Suppressor macrophage (primary cell): ENCODE results near the gene CPNE6.

Experiments
- DNase-seq, 4 experiments: peaks; one replicate each; pipeline ENCODE4 v3.0.0-alpha.2; 2020 to 2022

The CPNE6 gene

DNA sequence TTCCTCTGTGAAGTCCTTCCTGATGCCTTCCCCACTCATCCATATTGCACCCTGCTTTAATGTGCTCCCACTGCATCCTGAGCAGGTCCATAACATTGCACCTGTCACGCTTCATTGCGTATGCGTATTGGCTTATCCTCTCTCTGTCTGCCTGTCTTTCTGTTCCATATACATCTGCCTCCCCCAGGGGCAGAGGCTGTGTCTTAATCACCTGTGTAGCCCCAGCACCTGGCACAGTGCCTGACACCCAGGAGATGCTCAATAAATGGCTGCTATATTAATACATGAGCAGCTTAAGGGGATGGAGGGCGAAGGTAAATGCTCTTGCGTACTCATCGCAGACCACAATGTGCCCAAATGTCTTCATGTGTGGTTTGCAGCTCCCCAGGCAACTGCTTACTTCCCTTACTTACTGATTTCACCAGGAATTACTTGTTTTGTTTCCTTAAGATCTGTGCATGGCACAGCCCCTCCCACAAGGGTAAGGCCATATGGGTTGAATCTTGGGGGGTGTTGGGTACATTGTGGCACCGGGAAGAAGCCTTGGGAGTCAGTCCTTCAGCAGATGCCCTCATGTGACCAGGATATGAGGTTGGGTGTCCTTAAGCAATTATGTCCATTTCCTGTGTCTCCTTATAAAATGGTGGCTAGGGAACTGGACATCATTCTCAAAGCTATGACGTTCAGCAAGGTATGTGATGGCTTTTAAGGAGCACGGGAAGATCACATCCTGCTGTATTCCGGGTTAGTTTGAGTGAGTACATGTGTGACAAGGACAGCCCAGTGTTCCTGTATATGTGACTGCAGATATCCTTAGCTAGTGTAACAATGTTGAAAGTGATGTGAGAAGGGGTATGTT, 848 bp upstream of the CPNE6 start:
- no peak for DNase-seq

DNA sequence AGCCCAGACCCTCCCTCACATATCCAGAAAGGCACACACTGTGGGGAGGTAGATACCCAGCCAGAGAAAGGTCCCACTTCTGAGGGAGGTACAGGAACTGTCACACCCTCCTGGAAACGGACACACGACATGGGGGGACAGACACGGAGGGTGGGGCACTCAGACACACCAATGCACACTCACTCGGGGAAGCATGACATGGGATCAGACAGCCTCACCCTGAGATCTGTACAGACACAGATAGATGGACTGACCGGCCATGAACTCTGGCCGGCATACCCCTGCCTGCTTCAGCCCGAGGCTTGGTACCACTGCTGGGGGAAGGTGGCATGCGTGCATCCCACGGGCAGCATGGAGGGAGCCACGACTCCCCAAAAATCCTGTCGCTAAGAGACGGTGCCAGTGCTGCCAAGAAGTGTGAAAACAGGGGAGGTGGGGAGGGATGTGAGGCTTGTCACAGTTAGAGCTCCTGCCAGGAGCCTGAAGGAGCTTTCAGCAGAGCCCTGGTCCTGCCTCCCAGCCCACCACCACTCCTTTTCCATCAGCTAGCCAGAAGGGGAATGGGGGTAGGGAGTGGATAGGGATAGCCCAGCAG, 571 bp downstream of the CPNE6 start:
- DNase-seq = no peak

GRCh38 chr14:24072436-24072835, 1.1 kb downstream of the CPNE6 start:
- no peak for DNase-seq

DNA sequence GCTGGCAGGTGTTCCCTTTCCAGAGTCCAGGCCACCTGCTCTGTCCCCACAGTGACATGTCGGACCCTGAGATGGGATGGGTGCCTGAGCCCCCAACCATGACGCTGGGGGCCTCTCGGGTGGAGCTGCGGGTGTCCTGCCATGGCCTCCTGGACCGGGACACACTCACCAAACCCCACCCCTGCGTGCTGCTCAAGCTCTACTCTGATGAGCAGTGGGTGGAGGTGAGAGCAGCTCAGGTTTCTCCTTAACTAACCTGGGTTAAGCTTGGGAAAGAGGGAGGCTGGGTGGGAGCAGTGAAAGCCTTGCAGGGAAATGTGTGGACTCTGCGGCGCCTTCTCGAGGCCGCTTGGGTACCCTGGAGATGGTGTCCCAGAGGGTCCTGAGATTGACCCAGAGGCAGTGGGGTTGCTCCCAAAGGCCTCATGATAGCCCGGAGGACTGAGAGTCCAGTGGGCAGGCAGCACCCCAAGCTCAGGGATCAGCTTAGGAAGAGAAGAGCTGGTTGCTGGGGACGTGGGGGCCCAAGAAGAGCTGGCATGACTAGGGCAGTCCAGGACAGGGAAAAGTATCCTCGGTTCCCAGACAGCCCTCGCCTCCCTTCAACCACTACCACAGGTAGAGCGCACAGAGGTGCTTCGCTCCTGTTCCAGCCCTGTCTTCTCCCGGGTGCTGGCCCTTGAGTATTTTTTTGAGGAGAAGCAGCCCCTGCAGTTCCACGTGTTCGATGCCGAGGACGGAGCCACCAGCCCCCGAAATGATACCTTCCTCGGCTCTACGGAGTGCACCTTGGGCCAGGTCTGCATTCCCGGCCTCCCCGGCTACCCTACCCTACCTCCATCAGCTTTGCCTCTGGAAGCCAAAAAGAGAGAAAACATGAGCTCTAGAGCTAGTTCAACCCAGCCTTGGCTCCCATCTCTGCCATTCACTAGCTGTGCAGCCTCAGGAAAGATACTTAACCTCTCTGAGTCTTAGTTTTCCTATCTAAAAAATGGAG, 1.8 kb downstream of the CPNE6 start:
- DNase-seq = no peak

DNA sequence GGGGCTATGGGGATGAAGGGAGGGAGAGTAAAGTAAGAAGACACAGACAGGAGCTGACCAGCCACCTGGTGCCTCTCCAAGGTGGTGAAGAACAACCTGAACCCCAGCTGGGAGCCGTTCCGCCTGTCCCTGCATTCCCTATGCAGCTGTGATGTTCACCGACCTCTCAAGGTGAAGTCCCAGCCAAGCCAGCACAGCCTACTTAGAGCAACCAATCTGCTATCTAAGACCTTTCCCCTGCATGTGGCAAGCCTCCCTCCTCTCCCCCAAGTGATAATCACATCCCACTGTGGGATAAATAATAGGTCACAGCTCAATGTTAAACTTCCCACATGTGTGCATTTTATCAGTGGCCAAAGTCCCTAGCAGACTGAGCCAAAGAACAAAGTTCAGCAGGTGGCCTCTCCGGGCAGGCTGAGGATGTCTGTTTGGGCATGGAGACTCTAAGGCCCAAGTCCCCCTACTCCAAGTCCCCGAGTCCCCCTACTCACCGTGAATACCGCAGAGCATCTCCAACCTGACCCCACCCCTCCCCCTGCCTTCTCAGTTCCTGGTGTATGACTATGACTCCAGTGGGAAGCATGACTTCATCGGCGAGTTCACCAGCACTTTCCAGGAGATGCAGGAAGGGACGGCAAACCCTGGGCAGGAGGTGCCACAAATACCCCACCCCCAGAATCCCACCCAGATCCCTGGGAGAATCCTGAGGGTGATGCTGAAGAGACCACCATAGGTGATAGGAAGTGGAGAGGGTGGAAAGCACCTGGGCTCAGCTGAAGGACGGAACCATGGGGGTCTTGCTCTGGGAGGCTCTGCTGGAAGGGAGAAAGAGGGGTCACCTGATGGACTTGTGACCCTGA, 3.5 kb downstream of the CPNE6 start:
- no peak for DNase-seq

GRCh38 chr14:24075485-24076301, 4.3 kb downstream of the CPNE6 start:
- no peak for DNase-seq

DNA sequence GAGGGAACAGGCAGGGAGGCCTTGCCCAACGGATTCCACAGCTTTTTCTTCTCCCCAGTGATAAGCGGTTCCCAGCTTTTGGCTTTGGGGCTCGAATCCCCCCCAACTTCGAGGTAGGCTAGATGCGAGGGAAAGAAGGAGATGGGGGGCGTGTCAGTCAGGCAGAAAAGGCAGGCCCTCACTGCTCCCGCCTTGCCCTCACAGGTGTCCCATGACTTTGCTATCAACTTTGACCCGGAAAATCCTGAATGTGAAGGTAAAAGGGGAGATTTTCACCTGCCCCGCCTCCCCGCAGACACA, 4.9 kb downstream of the CPNE6 start:
- no peak for DNase-seq

DNA sequence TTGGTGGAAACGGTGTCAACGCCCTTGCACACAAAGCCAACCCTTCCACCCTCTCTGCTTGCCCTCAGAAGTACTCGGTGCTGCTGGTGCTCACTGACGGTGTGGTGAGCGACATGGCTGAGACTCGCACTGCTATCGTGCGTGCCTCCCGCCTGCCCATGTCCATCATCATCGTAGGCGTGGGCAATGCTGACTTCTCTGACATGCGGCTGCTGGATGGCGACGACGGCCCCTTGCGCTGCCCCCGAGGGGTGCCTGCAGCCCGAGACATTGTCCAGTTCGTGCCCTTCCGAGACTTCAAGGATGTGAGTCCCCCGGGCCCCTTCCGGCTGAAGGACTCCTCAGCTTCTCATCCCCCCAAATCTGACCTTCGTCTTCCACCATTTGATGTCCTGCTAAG, 5.7 kb downstream of the CPNE6 start:
- no peak for DNase-seq

- no peak for DNase-seq
Measured at GRCh38 chr14:24078146-24078545, 6.8 kb downstream of the CPNE6 start.

DNA sequence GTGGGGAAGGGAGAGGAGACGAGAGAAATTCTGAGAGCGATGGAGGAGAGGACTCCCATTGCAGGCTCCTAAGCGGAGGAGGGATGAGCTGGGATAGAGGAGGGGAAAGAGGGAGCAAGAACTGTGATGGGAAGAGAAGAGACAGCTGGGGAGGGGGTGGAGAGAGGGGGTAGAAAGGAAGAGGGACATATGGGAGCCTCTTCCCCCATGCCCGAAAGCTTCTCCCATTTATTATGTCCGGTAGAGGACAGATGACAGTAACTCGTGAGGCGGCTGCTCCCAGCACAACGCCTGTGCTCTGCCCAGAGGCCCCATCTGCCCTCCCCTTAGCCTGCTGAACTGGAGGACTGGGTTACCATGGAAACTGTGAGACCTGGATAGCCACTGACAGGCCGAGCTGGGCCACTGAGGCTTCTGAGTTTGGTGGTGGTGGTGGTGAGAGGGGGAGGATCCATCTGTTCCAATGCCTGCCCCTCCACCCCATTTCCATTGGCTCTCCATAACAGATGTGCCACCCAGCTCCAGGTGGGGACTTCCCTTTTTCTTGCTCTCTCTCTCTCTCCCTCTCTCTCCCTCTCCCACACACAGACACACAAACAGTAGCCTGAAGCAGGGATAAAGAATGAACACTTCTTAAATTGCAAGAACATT, 8.3 kb downstream of the CPNE6 start:
- DNase-seq = no peak

GRCh38 chr14:24080142-24080530, 8.8 kb downstream of the CPNE6 start:
- DNase-seq = no peak

GRCh38 chr14:24080888-24081738, 9.8 kb downstream of the CPNE6 start:
- peak; percentile 22 to 63 (median 37) for DNase-seq

GRCh38 chr14:24081739-24082211, 10.4 kb downstream of the CPNE6 start:
- no peak for DNase-seq

DNA sequence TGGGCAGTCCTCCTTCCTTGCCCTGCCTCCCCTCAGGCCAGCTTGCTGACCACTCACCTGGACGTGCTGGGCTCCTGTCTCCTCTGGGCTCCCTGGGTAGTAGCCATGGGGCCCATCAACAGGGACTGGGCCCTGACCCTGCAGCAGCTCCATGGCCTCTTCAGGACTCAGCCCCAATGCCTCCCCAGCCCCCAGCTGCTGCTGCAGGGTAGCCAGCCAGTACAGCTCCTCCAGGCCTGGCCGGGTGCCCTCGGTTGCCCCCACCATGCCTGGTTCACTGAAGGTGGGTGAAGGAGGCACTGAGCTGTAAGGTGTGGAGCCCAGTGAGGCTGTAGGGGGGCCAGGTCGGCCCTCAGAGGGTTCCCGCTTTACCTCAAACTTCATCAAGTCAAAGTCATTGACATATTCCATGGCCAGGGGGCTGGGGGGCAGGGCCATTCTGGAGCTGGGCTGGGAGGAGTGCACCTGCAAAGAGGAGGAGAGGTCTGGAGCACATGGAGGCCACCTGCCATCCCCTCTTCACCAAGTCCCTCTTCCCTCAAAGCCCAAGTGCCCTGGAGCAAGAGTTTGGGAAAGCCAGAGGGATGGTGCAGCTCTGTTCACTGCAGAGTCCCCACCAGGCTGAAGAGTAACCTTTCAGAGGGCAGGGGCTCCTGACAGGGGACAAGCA, 11.2 kb downstream of the CPNE6 start:
- no peak for DNase-seq

DNA sequence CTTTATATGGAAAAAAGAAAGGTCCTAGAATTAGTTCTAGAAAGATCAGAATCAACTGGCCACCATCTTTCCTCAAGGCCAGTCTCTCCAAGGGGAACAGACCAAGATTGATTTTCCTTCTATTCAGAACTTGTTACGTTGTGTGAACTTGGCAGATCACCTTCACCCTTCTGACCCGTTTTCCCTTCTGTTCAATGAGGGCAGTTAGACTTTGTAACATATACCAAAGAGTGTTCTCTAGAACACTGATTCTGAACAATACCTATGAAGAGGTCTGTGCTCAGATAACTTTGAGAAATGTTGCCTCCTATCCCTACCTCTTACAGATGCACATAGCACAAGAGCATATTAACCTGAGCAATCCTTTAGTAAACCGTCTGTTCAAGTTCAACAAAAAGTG, 12.1 kb downstream of the CPNE6 start:
- no peak for DNase-seq

DNA sequence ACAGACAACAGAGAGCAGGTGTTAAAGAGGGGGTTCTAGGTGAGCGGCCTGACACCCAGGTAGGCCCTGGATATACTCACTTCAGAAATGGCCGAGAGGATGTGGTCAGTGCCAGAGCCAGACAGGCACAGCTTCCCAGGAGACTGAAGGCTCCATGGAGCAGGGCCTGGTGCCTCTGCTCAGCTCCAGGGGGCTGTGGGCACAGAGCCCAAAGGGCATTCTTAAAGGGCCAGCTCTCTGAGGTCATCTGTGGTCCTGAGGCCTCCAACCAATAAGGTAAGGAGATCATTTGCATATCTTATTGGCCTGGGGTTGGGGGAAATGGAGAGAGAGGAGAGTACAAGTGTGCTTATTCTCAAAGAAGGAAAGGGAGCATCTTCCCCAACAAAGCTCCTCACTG, 13.1 kb downstream of the CPNE6 start:
- no peak for DNase-seq

GRCh38 chr14:24085215-24085614, 13.9 kb downstream of the CPNE6 start:
- DNase-seq = no peak

GRCh38 chr14:24086193-24086955, 15.0 kb downstream of the CPNE6 start:
- no peak for DNase-seq
